Activated CD8-positive, alpha-beta memory T cell treated with anti-CD3 and anti-CD28 coated beads, Interleukin-2, amount 10 ng/mL, durations not matched to agents 7 days and 5 days (primary cell): ENCODE data around the gene NMT2. TPM values are rescaled to one million over a fixed set of nuclear protein-coding genes. Genes with fewer than 3 reads are reported as not detected.

Source experiments
- ATAC-seq: fragments of 150-1000 bp; cut with Tn5 transposase; one replicate; pipeline ENCODE4 v1.10.0; 2021; ENCODE audit warnings: moderate library complexity
- CTCF ChIA-PET: fragments of 350-600 bp; sonication (Branson Sonifier 250); formaldehyde crosslinking; loops from one replicate; lab custom pipeline; 2021; ENCODE audit warnings: antibody characterized with exemption; lab: Charles Lee
- DNase-seq: peaks from one replicate; pipeline ENCODE4 v3.0.0-alpha.2; 2020
- H3K27ac Mint-ChIP-seq: one replicate; pipeline ENCODE4 v1.8.0; 2021; ENCODE audit warnings: mild to moderate bottlenecking, mixed read lengths
- H3K27me3 Mint-ChIP-seq: one replicate; pipeline ENCODE4 v1.8.0; 2021; ENCODE audit warnings: mixed read lengths
- H3K36me3 Mint-ChIP-seq: one replicate; pipeline ENCODE4 v1.8.0; 2021; ENCODE audit warnings: mild to moderate bottlenecking, mixed read lengths
- H3K4me1 Mint-ChIP-seq: one replicate; pipeline ENCODE4 v1.8.0; 2021; ENCODE audit warnings: mixed read lengths
- H3K4me3 Mint-ChIP-seq: one replicate; pipeline ENCODE4 v1.8.0; 2021; ENCODE audit warnings: mild to moderate bottlenecking, moderate library complexity, mixed read lengths
- H3K9me3 Mint-ChIP-seq: one replicate; pipeline ENCODE4 v1.8.0; 2022; ENCODE audit warnings: low read depth, mixed read lengths
- total RNA-seq, 2 experiments: library from RNA; stranded (reverse); gene quantifications; one replicate each; pipeline ENCODE4 v1.2.3, GENCODE V29; 2021

Gene NMT2
- total RNA-seq, 2 experiments from 2014 or later: 21.3 to 31.7 TPM

DNA sequence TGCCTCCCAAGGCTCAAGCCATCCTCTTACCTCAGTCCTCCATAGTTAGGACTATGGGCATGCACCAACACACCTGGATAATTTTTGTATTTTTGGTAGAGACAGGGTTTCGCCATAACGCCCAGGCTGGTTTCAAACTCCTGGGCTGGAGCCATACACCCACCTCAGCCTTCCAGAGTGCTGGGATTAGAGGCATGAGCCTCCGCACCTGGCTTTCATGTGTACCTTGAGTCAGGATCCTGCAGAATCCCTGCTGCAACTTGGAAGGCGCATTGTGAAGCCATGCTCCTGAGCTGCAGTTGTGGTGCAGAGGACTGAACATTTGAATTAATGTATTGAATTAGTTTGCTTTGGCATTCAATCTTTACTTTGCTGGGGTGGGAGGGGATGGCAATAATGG lies 29.4 kb upstream of the NMT2 start:
- H3K9me3 Mint-ChIP-seq: peaks cover 2% of the 10 kb centered on the region
- peaks cover 42% of the 10 kb centered on the region for H3K4me1 Mint-ChIP-seq

GRCh38 chr10:15197276-15197675 lies 28.8 kb upstream of the NMT2 start:
- peaks cover 2% of the 10 kb centered on the region for H3K9me3 Mint-ChIP-seq
- DNase-seq (no peak), ATAC-seq (peak; percentile 57)
- no peaks in the 10 kb centered on the region for H3K36me3 Mint-ChIP-seq
- peak overlapping the region; percentile 78 for H3K27ac Mint-ChIP-seq
- H3K27me3 Mint-ChIP-seq: no peaks in the 10 kb centered on the region
- H3K4me3 Mint-ChIP-seq: no peak overlapping the region
- peaks cover 39% of the 10 kb centered on the region for H3K4me1 Mint-ChIP-seq
- CTCF ChIA-PET: interaction anchor here (0.6 to 1.9 kb wide), 6 partner anchors 9 to 377 kb away, joined by 3 to 9 read pairs (median 4); partner anchors contain the start of gene NMT2

More for the DNA sequence above, 29.4 kb upstream of the NMT2 start:
- Mint-ChIP-seq H3K36me3 (no peaks in the 10 kb centered on the region), H3K27me3 (no peaks in the 10 kb centered on the region), H3K27ac (no peak overlapping the region), H3K4me3 (no peak overlapping the region)
- CTCF ChIA-PET: interaction anchor here (0.8 to 1.9 kb wide), 4 partner anchors 8 to 29 kb away, joined by 3 to 9 read pairs (median 4); partner anchors contain the start of gene NMT2
- ATAC-seq (no peak), DNase-seq (no peak)

GRCh38 chr10:15196021-15196834 lies 27.7 kb upstream of the NMT2 start:
- peak overlapping the region; percentile 61 for H3K27ac Mint-ChIP-seq
- peak overlapping the region; percentile 28 for H3K4me3 Mint-ChIP-seq
- H3K4me1 Mint-ChIP-seq: peaks cover 35% of the 10 kb centered on the region
- no peaks in the 10 kb centered on the region for H3K36me3 Mint-ChIP-seq
- no peak for ATAC-seq
- H3K27me3 Mint-ChIP-seq: no peaks in the 10 kb centered on the region
- H3K9me3 Mint-ChIP-seq: peaks cover 2% of the 10 kb centered on the region
- CTCF ChIA-PET: interaction anchor here (0.9 to 1.9 kb wide), 2 partner anchors 13 to 27 kb away, joined by 3 to 9 read pairs; partner anchors contain the start of gene NMT2
- no peak for DNase-seq

DNA sequence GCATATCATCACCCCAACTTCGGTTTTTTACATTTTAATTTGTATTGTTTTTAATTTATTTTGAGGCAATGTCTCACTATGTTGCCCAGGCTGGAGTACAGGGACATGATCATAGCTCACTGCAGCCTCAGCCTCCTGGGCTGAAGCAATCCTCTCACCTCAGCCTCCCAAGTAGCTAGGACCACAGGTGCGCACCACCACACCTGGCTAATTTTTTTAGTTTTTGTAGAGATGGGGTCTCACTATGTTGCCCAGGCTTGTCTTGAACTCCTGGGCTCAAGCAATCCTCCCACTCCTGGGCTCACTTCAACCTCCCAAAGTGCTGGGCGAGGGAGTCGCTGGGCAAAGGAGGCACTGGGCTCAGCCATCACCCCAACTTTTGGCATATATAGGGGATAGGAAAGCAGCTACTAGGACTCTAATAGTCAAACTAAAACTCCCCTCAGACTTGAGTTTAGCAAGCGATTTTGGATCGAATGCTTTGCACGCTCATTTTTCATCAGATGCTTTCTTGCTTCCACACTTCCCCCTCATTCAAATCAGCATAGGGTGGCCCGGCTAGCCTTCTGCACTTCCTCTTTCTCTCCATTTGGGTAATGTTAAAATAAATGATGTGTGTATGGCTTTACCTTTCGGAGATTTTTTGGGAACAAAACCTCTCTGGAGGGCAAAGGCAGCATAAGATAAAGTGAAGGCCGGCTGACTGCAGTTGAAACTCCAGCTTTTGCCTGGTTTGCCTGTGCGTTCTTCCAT lies 20.8 kb upstream of the NMT2 start:
- no peaks in the 10 kb centered on the region for H3K27me3 Mint-ChIP-seq

GRCh38 chr10:15188603-15189002 lies 20.1 kb upstream of the NMT2 start:
- ATAC-seq (peak; percentile 30), DNase-seq (no peak)
- H3K4me3 Mint-ChIP-seq: no peak overlapping the region
- H3K27ac Mint-ChIP-seq: no peak overlapping the region
- H3K9me3 Mint-ChIP-seq: peaks cover 2% of the 10 kb centered on the region
- no peaks in the 10 kb centered on the region for H3K27me3 Mint-ChIP-seq
- H3K36me3 Mint-ChIP-seq: no peaks in the 10 kb centered on the region
- CTCF ChIA-PET: no interaction called here
- peaks cover 18% of the 10 kb centered on the region for H3K4me1 Mint-ChIP-seq

More for the DNA sequence above, 20.8 kb upstream of the NMT2 start:
- no peaks in the 10 kb centered on the region for H3K36me3 Mint-ChIP-seq
- DNase-seq (no peak), ATAC-seq (no peak)
- peaks cover 2% of the 10 kb centered on the region for H3K9me3 Mint-ChIP-seq
- H3K4me1 Mint-ChIP-seq: peaks cover 18% of the 10 kb centered on the region
- no peak overlapping the region for H3K27ac Mint-ChIP-seq
- CTCF ChIA-PET: interaction anchor here (0.9 to 1.1 kb wide), 2 partner anchors 8 to 11 kb away, joined by 3 to 4 read pairs; no protein-coding TSS in a partner anchor
- no peak overlapping the region for H3K4me3 Mint-ChIP-seq

DNA sequence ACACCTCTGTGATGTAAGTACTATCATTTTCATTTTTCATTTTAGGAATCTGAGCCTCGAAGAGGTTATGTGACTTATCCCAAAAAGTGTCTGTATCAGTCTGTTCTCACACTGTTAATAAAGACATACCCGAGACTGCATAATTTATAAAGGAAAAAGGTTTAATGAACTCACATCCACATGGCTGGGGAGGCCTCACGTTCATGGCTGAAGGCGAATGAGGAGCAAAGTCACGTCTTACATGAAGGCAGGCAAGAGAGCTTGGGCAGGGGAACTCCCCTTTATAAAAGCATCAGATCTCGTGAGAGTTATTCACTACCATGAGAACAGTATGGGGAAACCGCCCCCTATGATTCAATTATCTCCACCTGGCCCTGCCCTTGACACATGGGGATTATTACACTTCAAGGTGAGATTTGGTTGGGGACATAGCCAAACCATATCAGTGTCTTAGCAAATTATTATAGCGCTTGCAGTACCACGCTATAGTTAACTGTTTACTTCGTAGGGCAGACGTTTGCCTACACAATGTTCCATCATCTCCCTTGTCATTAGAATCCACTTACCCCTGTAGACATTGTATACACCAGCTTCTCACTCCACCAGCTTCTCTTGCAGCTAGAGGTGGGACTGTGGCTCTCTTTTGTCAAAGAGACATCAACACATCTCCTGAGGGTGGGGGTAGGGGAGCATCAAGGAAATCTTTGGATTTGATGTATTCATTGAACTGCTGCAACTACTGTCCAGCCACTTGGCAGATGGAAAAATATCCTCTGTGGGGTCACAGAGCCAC lies 15.4 kb upstream of the NMT2 start:
- Mint-ChIP-seq H3K27me3 (no peaks in the 10 kb centered on the region), H3K4me1 (peaks cover 17% of the 10 kb centered on the region), H3K9me3 (no peaks in the 10 kb centered on the region), H3K27ac (no peak overlapping the region), H3K36me3 (no peaks in the 10 kb centered on the region), H3K4me3 (no peak overlapping the region)
- CTCF ChIA-PET: no interaction called here
- DNase-seq (no peak), ATAC-seq (no peak)

- no peak for DNase-seq
- CTCF ChIA-PET: interaction anchor here (1.1 kb wide), 1 partner anchor 14 kb away, joined by 3 read pairs; the partner anchor contains the start of gene NMT2
- Mint-ChIP-seq H3K27me3 (no peaks in the 10 kb centered on the region), H3K4me3 (no peak overlapping the region), H3K27ac (no peak overlapping the region), H3K4me1 (peaks cover 12% of the 10 kb centered on the region), H3K9me3 (no peaks in the 10 kb centered on the region), H3K36me3 (no peaks in the 10 kb centered on the region)
- no peak for ATAC-seq
Measured at GRCh38 chr10:15182540-15183207, 14.2 kb upstream of the NMT2 start.

GRCh38 chr10:15181576-15182156 lies 13.2 kb upstream of the NMT2 start:
- no peak overlapping the region for H3K27ac Mint-ChIP-seq
- DNase-seq (no peak), ATAC-seq (no peak)
- H3K4me3 Mint-ChIP-seq: no peak overlapping the region
- H3K9me3 Mint-ChIP-seq: no peaks in the 10 kb centered on the region
- no peaks in the 10 kb centered on the region for H3K27me3 Mint-ChIP-seq
- H3K4me1 Mint-ChIP-seq: peaks cover 12% of the 10 kb centered on the region
- no peaks in the 10 kb centered on the region for H3K36me3 Mint-ChIP-seq
- CTCF ChIA-PET: interaction anchor here (1.1 to 3.2 kb wide), 4 partner anchors 8 to 13 kb away, joined by 3 to 8 read pairs (median 4); partner anchors contain the start of gene NMT2

DNA sequence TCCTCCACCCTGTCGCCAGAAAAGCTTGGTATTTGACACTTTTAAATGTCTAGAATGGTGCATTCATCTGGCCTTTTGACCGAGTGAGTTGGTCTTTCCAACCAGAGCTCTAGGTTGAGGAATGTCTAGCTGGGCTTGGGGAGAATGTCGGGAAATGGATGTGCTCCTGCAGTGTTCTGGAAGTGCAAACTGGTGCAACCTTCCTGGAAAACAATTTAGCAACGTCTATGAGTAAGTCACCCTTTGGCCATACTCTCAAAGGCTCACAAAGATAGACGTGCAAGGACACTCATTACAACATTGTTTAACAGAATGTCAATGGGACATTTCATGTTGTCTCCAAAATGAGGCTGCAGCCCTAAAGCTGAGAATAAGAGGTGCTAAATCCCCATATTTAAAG lies 12.2 kb upstream of the NMT2 start:
- Mint-ChIP-seq H3K27me3 (no peaks in the 10 kb centered on the region), H3K4me1 (peaks cover 5% of the 10 kb centered on the region), H3K36me3 (no peaks in the 10 kb centered on the region), H3K4me3 (no peak overlapping the region), H3K9me3 (no peaks in the 10 kb centered on the region), H3K27ac (no peak overlapping the region)
- ATAC-seq: no peak
- CTCF ChIA-PET: interaction anchor here (1.2 to 3.2 kb wide), 3 partner anchors 9 to 12 kb away, joined by 3 to 8 read pairs (median 4); partner anchors contain the start of gene NMT2
- DNase-seq: no peak

GRCh38 chr10:15176269-15176668 lies 7.8 kb upstream of the NMT2 start:
- Mint-ChIP-seq H3K27ac (no peak overlapping the region), H3K27me3 (no peaks in the 10 kb centered on the region), H3K36me3 (no peaks in the 10 kb centered on the region), H3K4me1 (peaks cover 7% of the 10 kb centered on the region), H3K9me3 (no peaks in the 10 kb centered on the region), H3K4me3 (no peak overlapping the region)
- ATAC-seq (no peak), DNase-seq (no peak)
- CTCF ChIA-PET: no interaction called here

DNA sequence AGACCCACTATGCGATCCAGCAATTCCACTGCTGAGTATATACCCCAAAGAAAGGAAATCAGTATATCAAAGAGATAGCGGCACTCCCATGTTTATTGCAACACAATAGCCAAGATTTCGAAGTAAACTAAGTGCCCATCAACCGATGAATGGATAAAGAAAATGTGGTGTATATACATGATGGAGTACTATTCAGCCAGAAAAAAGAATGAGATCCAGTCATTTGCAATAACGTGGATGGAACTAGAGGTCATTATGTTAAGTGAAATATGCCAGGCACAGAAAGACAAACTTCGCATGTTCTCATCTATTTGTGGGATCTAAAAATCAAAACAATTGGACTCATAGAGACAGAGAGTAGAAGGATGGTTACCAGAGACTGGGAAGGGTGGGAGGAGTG lies 7.1 kb upstream of the NMT2 start:
- CTCF ChIA-PET: no interaction called here
- ATAC-seq: no peak
- no peaks in the 10 kb centered on the region for H3K27me3 Mint-ChIP-seq
- H3K4me1 Mint-ChIP-seq: peaks cover 13% of the 10 kb centered on the region
- H3K27ac Mint-ChIP-seq: no peak overlapping the region
- no peak overlapping the region for H3K4me3 Mint-ChIP-seq
- H3K36me3 Mint-ChIP-seq: no peaks in the 10 kb centered on the region
- no peak for DNase-seq
- H3K9me3 Mint-ChIP-seq: no peaks in the 10 kb centered on the region

DNA sequence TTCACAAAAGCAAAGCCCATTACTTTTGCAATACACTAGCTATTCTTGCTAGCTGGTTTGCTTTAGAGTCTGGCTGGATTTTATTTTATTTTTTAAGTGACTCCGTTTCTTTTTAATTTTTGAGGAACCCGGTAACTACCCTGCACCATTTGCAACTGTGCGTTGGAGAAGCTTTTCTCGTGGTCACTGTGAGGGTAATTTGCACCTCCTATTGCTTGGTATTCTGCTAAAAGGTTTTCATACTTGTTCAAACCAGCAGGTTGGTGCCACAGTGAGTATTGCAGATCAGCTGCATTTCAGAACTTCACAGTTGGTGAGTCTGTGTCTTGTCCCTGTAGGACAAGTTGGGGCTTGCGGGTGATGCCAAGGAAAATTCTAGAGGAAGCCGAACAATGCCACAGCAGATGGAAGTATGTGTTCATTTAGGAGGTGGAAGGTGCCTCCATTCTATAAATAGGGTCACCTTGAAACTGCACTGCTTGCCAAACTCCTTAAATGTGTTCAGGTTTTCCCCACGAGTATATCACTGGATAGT lies 3.9 kb upstream of the NMT2 start:
- H3K4me3 Mint-ChIP-seq: no peak overlapping the region
- ATAC-seq (no peak), DNase-seq (no peak)
- no peaks in the 10 kb centered on the region for H3K27me3 Mint-ChIP-seq
- CTCF ChIA-PET: interaction anchor here (0.9 to 1.2 kb wide), 2 partner anchors 14 to 25 kb away, joined by 3 to 5 read pairs; no protein-coding TSS in a partner anchor
- H3K4me1 Mint-ChIP-seq: peaks cover 33% of the 10 kb centered on the region
- H3K36me3 Mint-ChIP-seq: no peaks in the 10 kb centered on the region
- no peaks in the 10 kb centered on the region for H3K9me3 Mint-ChIP-seq
- H3K27ac Mint-ChIP-seq: no peak overlapping the region
